HepG2 (cell line): ENCODE measurements around the gene SETD1A. TPM values are rescaled to one million over a fixed set of nuclear protein-coding genes. Genes with fewer than 3 reads are reported as not detected.
A peak's percentile ranks its signal among the peaks of the same experiment; 100 is the strongest.

Experiments used
- AHR ChIP-seq: IDR thresholded peaks from 2 replicates; pipeline ENCODE4 v1.6.1; 2018; ENCODE audit warnings: missing genetic modification reagents, missing compliant biosample characterization
- DPF2 ChIP-seq: sonication (generic); formaldehyde crosslinking; IDR thresholded peaks from 2 replicates; pipeline ENCODE4 v1.4.0; 2020; ENCODE audit warnings: mild to moderate bottlenecking, low read depth, missing genetic modification reagents, borderline replicate concordance
- FOXK1 ChIP-seq: sonication (generic); formaldehyde crosslinking; IDR thresholded peaks from 2 replicates; pipeline ENCODE4 v1.4.0; 2020; ENCODE audit warnings: low read depth, missing genetic modification reagents, borderline replicate concordance
- GABPB1 ChIP-seq: IDR thresholded peaks from 2 replicates; pipeline ENCODE4 v1.6.1; 2016; ENCODE audit warnings: mild to moderate bottlenecking, missing genetic modification reagents, moderate library complexity, missing compliant biosample characterization
- IKZF5 ChIP-seq: IDR thresholded peaks from 2 replicates; pipeline ENCODE4 v1.6.1; 2018; ENCODE audit warnings: missing genetic modification reagents, mild to moderate bottlenecking, missing compliant biosample characterization
- MED8 ChIP-seq: sonication (generic); formaldehyde crosslinking; IDR thresholded peaks from 2 replicates; pipeline ENCODE4 v1.8.1; 2023; ENCODE audit warnings: mild to moderate bottlenecking, missing genetic modification reagents; ENCODE audit not compliant: insufficient replicate concordance
- NBN ChIP-seq: fragments of 450-650 bp; conservative IDR thresholded peaks from 2 replicates; pipeline ENCODE4 v1.6.1; 2017
- NFKB2 ChIP-seq: sonication (generic); formaldehyde crosslinking; IDR thresholded peaks from 2 replicates; pipeline ENCODE4 v1.4.0; 2020; ENCODE audit warnings: missing genetic modification reagents, borderline replicate concordance
- REL ChIP-seq: sonication (generic); formaldehyde crosslinking; conservative IDR thresholded peaks from 2 replicates; pipeline ENCODE4 v1.8.0; 2022; ENCODE audit warnings: mild to moderate bottlenecking, missing genetic modification reagents, moderate library complexity
- RNF2 ChIP-seq: fragments of 450-650 bp; conservative IDR thresholded peaks from 2 replicates; pipeline ENCODE4 v1.6.1; 2016; ENCODE audit warnings: low read depth
- SOX6 ChIP-seq, 2 experiments: fragments of 450-650 bp in 1 of 2; sonication (generic) in 1 of 2; formaldehyde crosslinking in 1 of 2; IDR thresholded peaks; 2 replicates each; pipeline versions ENCODE4 v1.4.0 to v1.6.1; 2017 to 2020; ENCODE audit warnings: antibody characterized with exemption in 1 of 2, mild to moderate bottlenecking in 1 of 2, missing genetic modification reagents in 1 of 2
- TFDP1 ChIP-seq: IDR thresholded peaks from 2 replicates; pipeline ENCODE4 v1.6.1; 2016; ENCODE audit warnings: missing compliant biosample characterization, missing genetic modification reagents, borderline replicate concordance
- ZFP1 ChIP-seq: IDR thresholded peaks from 2 replicates; pipeline ENCODE4 v1.6.1; 2016
- ZHX1 ChIP-seq: sonication (generic); formaldehyde crosslinking; IDR thresholded peaks from 2 replicates; pipeline ENCODE4 v1.8.1; 2022; ENCODE audit warnings: low read depth, mild to moderate bottlenecking, missing genetic modification reagents
- ZNF121 ChIP-seq: sonication (generic); formaldehyde crosslinking; IDR thresholded peaks from 2 replicates; pipeline ENCODE4 v1.5.0; 2020; ENCODE audit warnings: mild to moderate bottlenecking, missing genetic modification reagents
- ZNF260 ChIP-seq: sonication (generic); formaldehyde crosslinking; IDR thresholded peaks from 2 replicates; pipeline ENCODE4 v1.4.0; 2020; ENCODE audit warnings: missing genetic modification reagents, low read depth, mild to moderate bottlenecking, borderline replicate concordance
- ZNF292 ChIP-seq: sonication (generic); formaldehyde crosslinking; IDR thresholded peaks from 2 replicates; pipeline ENCODE4 v1.8.1; 2022; ENCODE audit warnings: mild to moderate bottlenecking, low read depth, missing genetic modification reagents, borderline replicate concordance
- ZNF761 ChIP-seq: sonication (generic); formaldehyde crosslinking; conservative IDR thresholded peaks from 2 replicates; pipeline ENCODE4 v1.4.0; 2020; ENCODE audit warnings: mild to moderate bottlenecking, missing genetic modification reagents
- ZNF768 ChIP-seq: sonication (generic); formaldehyde crosslinking; IDR thresholded peaks from 2 replicates; pipeline ENCODE4 v1.4.0; 2020; ENCODE audit warnings: missing genetic modification reagents
- polyA plus RNA-seq, 8 experiments: library from polyadenylated mRNA; depleted of rRNA in 3 of 8; stranded (reverse) in 7 of 8; unstranded in 1 of 8; fragments of >200 nt; fragmentation: Illumina TruSeq in 4 of 8; extraction: Trizol in 4 of 8; gene quantifications; 2 replicates each; pipeline versions ENCODE4 v1.2.1 to v1.2.3, GENCODE V29; 2011 to 2016; ENCODE audit warnings: low read depth in 4 of 8, missing spikeins in 1 of 8, mixed read lengths in 1 of 8; ENCODE audit not compliant: insufficient read depth in 1 of 8
- total RNA-seq, 5 experiments: library from RNA; depleted of rRNA; stranded (reverse); fragments of >200 nt; fragmentation: Illumina TruSeq; extraction: Trizol; gene quantifications; 2 replicates each; pipeline ENCODE4 v1.2.3, GENCODE V29; 2016; ENCODE audit warnings: low read depth in 1 of 5
- TF ChIP-seq, protein P1 (sequence below): sonication (generic); formaldehyde crosslinking; IDR thresholded peaks from 2 replicates; pipeline ENCODE4 v1.4.0; 2020; ENCODE audit warnings: missing genetic modification reagents
- TF ChIP-seq, protein P2 (sequence below): IDR thresholded peaks from 2 replicates; pipeline ENCODE4 v1.6.1; 2016

The SETD1A gene
- total and polyA plus RNA-seq, 2 of the 13 experiments (the other 11 are each of a cell fraction or from before 2014, with no cell fraction given) = 3.8 to 5.6 TPM

GRCh38 chr16:31002250-31002700 is 44.7 kb downstream of the SETD1A start (continued):
- TF ChIP-seq IKZF5 (CRISPR knock-in tag) (no peak), ZHX1 (CRISPR knock-in tag) (no peak), GABPB1 (CRISPR knock-in tag) (no peak), DPF2 (no peak), ZFP1 (CRISPR knock-in tag) (no peak), FOXK1 (CRISPR knock-in tag) (no peak), SOX6 (IDR thresholded peaks at IDR 0.05) (no peak), SOX6 (CRISPR knock-in tag; IDR thresholded peaks at IDR 0.05) (0 out of 2 replicates have a peak, but pooled peaks have one; percentile 4), AHR (CRISPR knock-in tag) (no peak), ZNF260 (CRISPR knock-in tag) (no peak), REL (CRISPR knock-in tag) (no peak), ZNF292 (CRISPR knock-in tag) (peak; percentile 90), MED8 (CRISPR knock-in tag) (no peak), NBN (no peak), ZNF768 (peak; percentile 50; the same call in 1 of the 2 replicates), ZNF121 (CRISPR knock-in tag) (no peak), ZNF761 (0 out of 2 replicates have a peak, but pooled peaks have one; percentile 10), RNF2 (no peak), NFKB2 (CRISPR knock-in tag) (no peak), TFDP1 (CRISPR knock-in tag) (no peak)
- TF ChIP-seq, protein P1, sequence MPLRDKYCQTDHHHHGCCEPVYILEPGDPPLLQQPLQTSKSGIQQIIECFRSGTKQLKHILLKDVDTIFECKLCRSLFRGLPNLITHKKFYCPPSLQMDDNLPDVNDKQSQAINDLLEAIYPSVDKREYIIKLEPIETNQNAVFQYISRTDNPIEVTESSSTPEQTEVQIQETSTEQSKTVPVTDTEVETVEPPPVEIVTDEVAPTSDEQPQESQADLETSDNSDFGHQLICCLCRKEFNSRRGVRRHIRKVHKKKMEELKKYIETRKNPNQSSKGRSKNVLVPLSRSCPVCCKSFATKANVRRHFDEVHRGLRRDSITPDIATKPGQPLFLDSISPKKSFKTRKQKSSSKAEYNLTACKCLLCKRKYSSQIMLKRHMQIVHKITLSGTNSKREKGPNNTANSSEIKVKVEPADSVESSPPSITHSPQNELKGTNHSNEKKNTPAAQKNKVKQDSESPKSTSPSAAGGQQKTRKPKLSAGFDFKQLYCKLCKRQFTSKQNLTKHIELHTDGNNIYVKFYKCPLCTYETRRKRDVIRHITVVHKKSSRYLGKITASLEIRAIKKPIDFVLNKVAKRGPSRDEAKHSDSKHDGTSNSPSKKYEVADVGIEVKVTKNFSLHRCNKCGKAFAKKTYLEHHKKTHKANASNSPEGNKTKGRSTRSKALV (CRISPR knock-in tag) = no peak
- TF ChIP-seq, protein P2, sequence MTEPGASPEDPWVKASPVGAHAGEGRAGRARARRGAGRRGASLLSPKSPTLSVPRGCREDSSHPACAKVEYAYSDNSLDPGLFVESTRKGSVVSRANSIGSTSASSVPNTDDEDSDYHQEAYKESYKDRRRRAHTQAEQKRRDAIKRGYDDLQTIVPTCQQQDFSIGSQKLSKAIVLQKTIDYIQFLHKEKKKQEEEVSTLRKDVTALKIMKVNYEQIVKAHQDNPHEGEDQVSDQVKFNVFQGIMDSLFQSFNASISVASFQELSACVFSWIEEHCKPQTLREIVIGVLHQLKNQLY (CRISPR knock-in tag) = no peak
